ENCODE data around the gene ADD2. TPM values are rescaled to one million over a fixed set of nuclear protein-coding genes. Genes with fewer than 3 reads are reported as not detected.

Gene ADD2
- total RNA-seq, 2 experiments from 2014 or later, result 4.4 to 6.4 TPM

GRCh38 chr2:70684846-70685622 lies 83.0 kb downstream of the ADD2 start:
- no peak overlapping the region for H3K27ac Mint-ChIP-seq
- ChIA-PET CTCF (no interaction called here), POLR2A (no interaction called here)
- Histone ChIP-seq H3K36me3 (ENCODE audit: insufficient read depth, low read length) (no peaks in the 10 kb centered on the region), H3K4me1 (ENCODE audit: insufficient read depth, low read length) (no peaks in the 10 kb centered on the region), H3K27me3 (ENCODE audit: control insufficient read depth in 1 of 2, insufficient read depth in 2 of 2, low read length in 2 of 2) (no peaks in the 10 kb centered on the region), H3K4me3 (ENCODE audit: low read length) (no peak overlapping the region), H3K9me3 (ENCODE audit: control insufficient read depth in 1 of 2, insufficient read depth in 1 of 2, low read length in 2 of 2) (no peaks in the 10 kb centered on the region), H3K27ac (ENCODE audit: low read depth in 1 of 2, low read length in 2 of 2) (no peak overlapping the region)
- no peaks in the 10 kb centered on the region for H3K9me3 Mint-ChIP-seq
- H3K4me1 Mint-ChIP-seq (ENCODE audit: low read depth), result no peaks in the 10 kb centered on the region
- H3K4me3 Mint-ChIP-seq, result no peak overlapping the region
- intact Hi-C loops (cut with DNase I, micrococcal nuclease), result no loop called here
- no peaks in the 10 kb centered on the region for H3K27me3 Mint-ChIP-seq
- no peak for ATAC-seq (ENCODE audit: poor library complexity)
- TF ChIP-seq, protein P1, sequence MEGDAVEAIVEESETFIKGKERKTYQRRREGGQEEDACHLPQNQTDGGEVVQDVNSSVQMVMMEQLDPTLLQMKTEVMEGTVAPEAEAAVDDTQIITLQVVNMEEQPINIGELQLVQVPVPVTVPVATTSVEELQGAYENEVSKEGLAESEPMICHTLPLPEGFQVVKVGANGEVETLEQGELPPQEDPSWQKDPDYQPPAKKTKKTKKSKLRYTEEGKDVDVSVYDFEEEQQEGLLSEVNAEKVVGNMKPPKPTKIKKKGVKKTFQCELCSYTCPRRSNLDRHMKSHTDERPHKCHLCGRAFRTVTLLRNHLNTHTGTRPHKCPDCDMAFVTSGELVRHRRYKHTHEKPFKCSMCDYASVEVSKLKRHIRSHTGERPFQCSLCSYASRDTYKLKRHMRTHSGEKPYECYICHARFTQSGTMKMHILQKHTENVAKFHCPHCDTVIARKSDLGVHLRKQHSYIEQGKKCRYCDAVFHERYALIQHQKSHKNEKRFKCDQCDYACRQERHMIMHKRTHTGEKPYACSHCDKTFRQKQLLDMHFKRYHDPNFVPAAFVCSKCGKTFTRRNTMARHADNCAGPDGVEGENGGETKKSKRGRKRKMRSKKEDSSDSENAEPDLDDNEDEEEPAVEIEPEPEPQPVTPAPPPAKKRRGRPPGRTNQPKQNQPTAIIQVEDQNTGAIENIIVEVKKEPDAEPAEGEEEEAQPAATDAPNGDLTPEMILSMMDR (IDR thresholded peaks at IDR 0.05), result no peak
- no peak for DNase-seq
- H3K36me3 Mint-ChIP-seq (ENCODE audit: low read depth), result peaks cover 15% of the 10 kb centered on the region

DNA sequence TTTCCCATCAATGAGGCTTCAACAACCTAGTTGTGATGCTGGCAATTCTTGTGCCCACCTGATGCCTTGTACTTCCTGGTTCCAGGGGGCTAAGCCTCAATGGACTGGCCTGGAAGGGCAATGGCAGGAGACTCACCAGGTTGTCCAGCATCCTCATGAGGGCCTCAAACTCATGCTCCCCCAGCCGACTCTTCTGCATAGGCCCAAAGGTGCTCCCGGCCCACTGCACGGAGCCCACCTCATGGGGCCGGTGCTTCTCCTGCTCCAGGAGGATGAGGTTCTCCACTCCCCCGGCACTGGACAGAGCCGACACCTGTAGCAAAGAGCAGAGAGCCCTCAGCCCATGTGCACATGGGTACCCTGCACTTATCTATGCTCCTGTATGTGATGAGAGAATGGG lies 84.5 kb downstream of the ADD2 start:
- Histone ChIP-seq H3K9me3 (ENCODE audit: control insufficient read depth in 1 of 2, insufficient read depth in 1 of 2, low read length in 2 of 2) (no peaks in the 10 kb centered on the region), H3K36me3 (ENCODE audit: insufficient read depth, low read length) (no peaks in the 10 kb centered on the region), H3K4me3 (ENCODE audit: low read length) (no peak overlapping the region), H3K4me1 (ENCODE audit: insufficient read depth, low read length) (no peaks in the 10 kb centered on the region), H3K27ac (ENCODE audit: low read depth in 1 of 2, low read length in 2 of 2) (no peak overlapping the region), H3K27me3 (ENCODE audit: control insufficient read depth in 1 of 2, insufficient read depth in 2 of 2, low read length in 2 of 2) (no peaks in the 10 kb centered on the region)
- DNase-seq (no peak), ATAC-seq (ENCODE audit: poor library complexity) (no peak)
- Mint-ChIP-seq H3K27ac (no peak overlapping the region), H3K36me3 (ENCODE audit: low read depth) (peaks cover 10% of the 10 kb centered on the region), H3K9me3 (no peaks in the 10 kb centered on the region), H3K4me1 (ENCODE audit: low read depth) (no peaks in the 10 kb centered on the region), H3K27me3 (no peaks in the 10 kb centered on the region), H3K4me3 (no peak overlapping the region)
- intact Hi-C loops (cut with DNase I, micrococcal nuclease), result no loop called here
- ChIA-PET CTCF (no interaction called here), POLR2A (no interaction called here)
- TF ChIP-seq, protein P1 (IDR thresholded peaks at IDR 0.05), result no peak

DNA sequence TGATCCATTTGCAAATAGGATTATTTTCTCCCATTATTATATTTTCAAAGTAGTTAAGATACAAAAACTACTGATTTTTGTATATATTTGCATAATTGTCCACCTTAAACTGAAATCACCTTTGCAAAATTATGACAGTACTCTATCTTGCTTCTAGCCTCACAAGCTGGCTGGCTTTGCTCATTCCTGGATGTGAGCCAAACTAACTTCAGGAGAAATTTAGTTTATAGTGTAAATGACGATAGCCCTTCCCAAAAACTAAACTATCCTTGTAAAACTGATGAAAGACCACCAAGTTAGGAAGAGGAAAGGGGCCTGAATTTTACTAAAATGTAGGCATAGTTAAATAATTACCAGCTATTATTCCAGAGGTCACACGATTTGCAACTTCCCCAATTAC lies 87.3 kb downstream of the ADD2 start:
- DNase-seq, result no peak
- ChIA-PET POLR2A (interaction anchor here (0.7 kb wide), 1 partner anchor 123 kb away, joined by 3 read pairs; no protein-coding TSS in a partner anchor), CTCF (interaction anchor here (1.4 kb wide), 1 partner anchor 10 kb away, joined by 3 read pairs; no protein-coding TSS in a partner anchor)
- no peak overlapping the region for H3K4me3 ChIP-seq (ENCODE audit: low read length)
- Mint-ChIP-seq H3K36me3 (ENCODE audit: low read depth) (peaks cover 24% of the 10 kb centered on the region), H3K4me1 (ENCODE audit: low read depth) (no peaks in the 10 kb centered on the region), H3K9me3 (no peaks in the 10 kb centered on the region), H3K27me3 (no peaks in the 10 kb centered on the region), H3K27ac (no peak overlapping the region), H3K4me3 (no peak overlapping the region)
- intact Hi-C loops (cut with DNase I, micrococcal nuclease), result no loop called here
- no peaks in the 10 kb centered on the region for H3K36me3 ChIP-seq (ENCODE audit: insufficient read depth, low read length)
- H3K4me1 ChIP-seq (ENCODE audit: insufficient read depth, low read length), result no peaks in the 10 kb centered on the region
- TF ChIP-seq, protein P1 (IDR thresholded peaks at IDR 0.05), result no peak
- H3K27ac ChIP-seq (ENCODE audit: low read depth in 1 of 2, low read length in 2 of 2), result no peak overlapping the region
- ATAC-seq (ENCODE audit: poor library complexity), result no peak
- H3K9me3 ChIP-seq (ENCODE audit: control insufficient read depth in 1 of 2, insufficient read depth in 1 of 2, low read length in 2 of 2), result no peaks in the 10 kb centered on the region
- no peaks in the 10 kb centered on the region for H3K27me3 ChIP-seq (ENCODE audit: control insufficient read depth in 1 of 2, insufficient read depth in 2 of 2, low read length in 2 of 2)

Measured in CD4-positive, alpha-beta T cell (primary cell).